Motor neuron (in vitro differentiated cells): ENCODE results near the gene MERTK. TPM values are rescaled to one million over a fixed set of nuclear protein-coding genes. Genes with fewer than 3 reads are reported as not detected.

ENCODE experiments used
- ATAC-seq, 8 experiments: fragments of 200-7000 bp; cut with Tn5 transposase; replicated peaks in 6 of 8; 2 replicates each; pipeline ENCODE4 v1.8.0; 2021; ENCODE audit warnings: mild to moderate bottlenecking in 8 of 8, moderate library complexity in 8 of 8
- H3K27ac ChIP-seq, 2 donors: fragments of 250-450 bp; sonication (Bioruptor Pico); 2 replicates each; pipeline ENCODE4 v1.9.0; 2021; ENCODE audit warnings: antibody characterized with exemption in 2 of 2, mild to moderate bottlenecking in 2 of 2, moderate library complexity in 1 of 2
- H3K4me1 ChIP-seq, 2 donors: fragments of 250-450 bp; sonication (Bioruptor Pico); replicated peaks in 1 of 2; 2 replicates each; pipeline ENCODE4 v1.6.1; 2021; ENCODE audit warnings: antibody characterized with exemption in 2 of 2, mild to moderate bottlenecking in 2 of 2, moderate library complexity in 1 of 2
- H3K4me3 ChIP-seq, 5 donors: fragments of 250-450 bp; sonication (Bioruptor Pico); 2 replicates each; pipeline ENCODE4 v1.9.0; 2021; ENCODE audit warnings: antibody characterized with exemption in 5 of 5, mild to moderate bottlenecking in 5 of 5, moderate library complexity in 4 of 5
- WGBS, 10 experiments: fragments of 450-650 bp; shearing (Covaris generic); methylation state at CpG; one replicate each; pipeline ENCODE4 v1.0.0; 2022; 5-methylcytosine and 5-hydroxymethylcytosine counted together
- in situ Hi-C, 9 experiments: fragments of 400-800 bp; cut with MboI; loops; one replicate each; pipeline ENCODE4 v1.15.0; 2021; ENCODE audit warnings: low sequenced_read_pairs in 9 of 9, low pct_unique_long_range_greater_than_20kb in 2 of 9; ENCODE audit not compliant: unreplicated experiment in 9 of 9
- total RNA-seq, 8 experiments: library from RNA; unstranded; fragments of 300-600 nt; gene quantifications; 2 replicates each; pipeline versions ENCODE4 v1.2.3 to v1.2.4, GENCODE V29; 2022

The MERTK gene
- total RNA-seq, 8 experiments from 2014 or later = 1.8 to 20.3 (median 2.9) TPM

- H3K4me1 ChIP-seq = no peaks in the 10 kb centered on the region
- H3K27ac ChIP-seq = no peak overlapping the region
- WGBS, 10 experiments = 87 to 100% (median 100%) methylated on average over 1 to 7 of the region's 10 CpGs; no CpG with 5 or more reads in 3 of the 10 experiments
- peak in 1 of 8 experiments; percentile 15 for ATAC-seq
- in situ Hi-C loops = no loop called here
- no peak overlapping the region for H3K4me3 ChIP-seq
Measured at GRCh38 chr2:112010751-112011150, 112.3 kb downstream of the MERTK start.

GRCh38 chr2:112012556-112012955 is 114.1 kb downstream of the MERTK start:
- ATAC-seq = no peak
- Histone ChIP-seq H3K4me1 (no peaks in the 10 kb centered on the region), H3K27ac (no peak overlapping the region), H3K4me3 (no peak overlapping the region)
- 20 to 100% (median 84%) methylated on average over 1 to 5 of the region's 5 CpGs; no CpG with 5 or more reads in 4 of the 10 experiments for WGBS, 10 experiments
- in situ Hi-C loops = no loop called here

- ATAC-seq = no peak
- Histone ChIP-seq H3K4me3 (no peak overlapping the region), H3K27ac (no peak overlapping the region), H3K4me1 (peaks cover 0 to 21% of the 10 kb centered on the region in 2 donors)
- in situ Hi-C loops = no loop called here
- WGBS, 10 experiments = 27 to 97% (median 43%) methylated on average over 3 to 8 of the region's 8 CpGs; no CpG with 5 or more reads in 4 of the 10 experiments
Measured at GRCh38 chr2:112018846-112019245, 120.4 kb downstream of the MERTK start.

- ATAC-seq = no peak
- peaks cover 0 to 21% of the 10 kb centered on the region in 2 donors for H3K4me1 ChIP-seq
- no peak overlapping the region for H3K4me3 ChIP-seq
- WGBS, 10 experiments = 53 to 88% (median 71%) methylated on average over 3 to 4 of the region's 4 CpGs; no CpG with 5 or more reads in 4 of the 10 experiments
- H3K27ac ChIP-seq = no peak overlapping the region
- in situ Hi-C loops = no loop called here
Measured at GRCh38 chr2:112019569-112019982, 121.2 kb downstream of the MERTK start.

- in situ Hi-C loops = no loop called here
- WGBS, 10 experiments = 20 to 93% methylated on average over 1 to 2 of the region's 3 CpGs; no CpG with 5 or more reads in 8 of the 10 experiments
- Histone ChIP-seq H3K27ac (no peak overlapping the region), H3K4me3 (no peak overlapping the region), H3K4me1 (peaks cover 0 to 21% of the 10 kb centered on the region in 2 donors)
- ATAC-seq = peak in 1 of 8 experiments; percentile 59
Measured at GRCh38 chr2:112020561-112020960, 122.2 kb downstream of the MERTK start.

GRCh38 chr2:112021290-112021689 is 122.9 kb downstream of the MERTK start:
- 22 to 90% (median 80%) methylated on average over 2 to 10 of the region's 10 CpGs; no CpG with 5 or more reads in 1 of the 10 experiments for WGBS, 10 experiments
- Histone ChIP-seq H3K4me3 (no peak overlapping the region), H3K4me1 (peaks cover 0 to 21% of the 10 kb centered on the region in 2 donors), H3K27ac (peak overlapping the region in 1 of 2 donors; percentile 3)
- ATAC-seq = peak in 5 of 8 experiments; percentile 44 to 76 (median 70)
- in situ Hi-C loops = no loop called here

- H3K4me1 ChIP-seq = peaks cover 0 to 21% of the 10 kb centered on the region in 2 donors
- H3K4me3 ChIP-seq = no peak overlapping the region
- peak overlapping the region in 1 of 2 donors; percentile 37 for H3K27ac ChIP-seq
- peak in 5 of 8 experiments; percentile 88 to 96 (median 89) for ATAC-seq
- WGBS, 10 experiments = 33 to 100% (median 77%) methylated on average over 1 to 8 of the region's 8 CpGs; no CpG with 5 or more reads in 4 of the 10 experiments
- in situ Hi-C loops = no loop called here
Measured at GRCh38 chr2:112021781-112022231, 123.4 kb downstream of the MERTK start.

GRCh38 chr2:112023707-112024106 is 125.3 kb downstream of the MERTK start:
- no peak for ATAC-seq
- Histone ChIP-seq H3K4me3 (no peak overlapping the region), H3K4me1 (peaks cover 0 to 21% of the 10 kb centered on the region in 2 donors), H3K27ac (no peak overlapping the region)
- in situ Hi-C loops = no loop called here
- WGBS, 10 experiments = 72 to 100% (median 86%) methylated on average over 2 to 3 of the region's 5 CpGs; no CpG with 5 or more reads in 5 of the 10 experiments

GRCh38 chr2:112024231-112024630 is 125.8 kb downstream of the MERTK start:
- in situ Hi-C loops = no loop called here
- Histone ChIP-seq H3K4me1 (peaks cover 0 to 21% of the 10 kb centered on the region in 2 donors), H3K4me3 (no peak overlapping the region), H3K27ac (no peak overlapping the region)
- 49 to 100% (median 79%) methylated on average over 1 to 6 of the region's 9 CpGs; no CpG with 5 or more reads in 2 of the 10 experiments for WGBS, 10 experiments
- ATAC-seq = no peak

- no peak for ATAC-seq
- peaks cover 0 to 20% of the 10 kb centered on the region in 2 donors for H3K4me1 ChIP-seq
- in situ Hi-C loops = loop anchor here in 6 of 9 experiments (25.0 kb wide), 2 partner anchors 113 to 138 kb away; partner anchors contain the start of genes ANAPC1 (in 2 of the 6) and MERTK (in 2 of the 6)
- no peak overlapping the region for H3K4me3 ChIP-seq
- no peak overlapping the region for H3K27ac ChIP-seq
- WGBS, 10 experiments = 60 to 100% (median 96%) methylated on average over 1 to 6 of the region's 12 CpGs; no CpG with 5 or more reads in 2 of the 10 experiments
Measured at GRCh38 chr2:112024896-112025491, 126.6 kb downstream of the MERTK start.

- no peak for ATAC-seq
- Histone ChIP-seq H3K4me3 (no peak overlapping the region), H3K4me1 (peaks cover 2 to 12% of the 10 kb centered on the region in 2 donors), H3K27ac (no peak overlapping the region)
- in situ Hi-C loops = loop anchor here in 6 of 9 experiments (25.0 kb wide), 2 partner anchors 114 to 139 kb away; partner anchors contain the start of genes ANAPC1 (in 2 of the 6) and MERTK (in 2 of the 6)
- WGBS, 10 experiments = 41 to 100% (median 78%) methylated on average over 1 to 8 of the region's 8 CpGs; no CpG with 5 or more reads in 1 of the 10 experiments
Measured at GRCh38 chr2:112026509-112026908, 128.1 kb downstream of the MERTK start.

GRCh38 chr2:112027767-112028166 is 129.4 kb downstream of the MERTK start:
- Histone ChIP-seq H3K27ac (no peak overlapping the region), H3K4me1 (peaks cover 3 to 11% of the 10 kb centered on the region in 2 donors), H3K4me3 (no peak overlapping the region)
- no peak for ATAC-seq
- in situ Hi-C loops = loop anchor here in 6 of 9 experiments (25.0 kb wide), 2 partner anchors 115 to 140 kb away; partner anchors contain the start of genes ANAPC1 (in 2 of the 6) and MERTK (in 2 of the 6)
- 50 to 100% (median 90%) methylated on average over 1 to 3 of the region's 3 CpGs for WGBS, 10 experiments

- no peak for ATAC-seq
- no peak overlapping the region for H3K4me3 ChIP-seq
- no peak overlapping the region for H3K27ac ChIP-seq
- peaks cover 3 to 11% of the 10 kb centered on the region in 2 donors for H3K4me1 ChIP-seq
- WGBS, 10 experiments = 43 to 100% (median 95%) methylated on average over 2 of the region's 2 CpGs; no CpG with 5 or more reads in 2 of the 10 experiments
- in situ Hi-C loops = loop anchor here in 6 of 9 experiments (25.0 kb wide), 2 partner anchors 117 to 142 kb away; partner anchors contain the start of genes ANAPC1 (in 2 of the 6) and MERTK (in 2 of the 6)
Measured at GRCh38 chr2:112029164-112029563, 130.8 kb downstream of the MERTK start.
